Esophagus muscularis mucosa (tissue), 3 donors: Measurements from ENCODE around the gene TRIM41.

Experiments
- CTCF ChIP-seq, 3 experiments: fragments of 200-600 bp in 2 of 3; fragments of 450-650 bp in 1 of 3; sonication (generic) in 2 of 3; IDR thresholded peaks; one replicate each; pipeline ENCODE4 v1.5.1; 2017 to 2019; ENCODE audit warnings: antibody characterized with exemption in 3 of 3, mild to moderate bottlenecking in 2 of 3, moderate library complexity in 1 of 3
- POLR2A ChIP-seq: fragments of 450-650 bp; IDR thresholded peaks from one replicate; pipeline ENCODE4 v1.6.1; 2017; ENCODE audit warnings: antibody characterized with exemption, moderate library complexity, mild to moderate bottlenecking, low read depth

GRCh38 chr5:181258576-181258975 is 35.5 kb downstream of the TRIM41 start:
- TF ChIP-seq CTCF (IDR thresholded peaks at IDR 0.05) (no peak), POLR2A (no peak)
